HCT116 (cell line): ENCODE measurements around the gene MESP2. TPM values are rescaled to one million over a fixed set of nuclear protein-coding genes. Genes with fewer than 3 reads are reported as not detected.

Experiments
- ATAC-seq: fragments of 200-7000 bp; cut with Tn5 transposase; 2 replicates; pipeline ENCODE4 v1.9.1; 2020; ENCODE audit warnings: mild to moderate bottlenecking, moderate library complexity
- BruUV-seq: library from RNA; stranded (reverse); fragments of 400-500 nt; replicated peaks from 2 replicates; lab custom pipeline; 2021; lab: Mats Ljungman, UMichigan
- CTCF ChIA-PET: fragments of 300-600 bp; sonication (Branson Sonifier 250); formaldehyde crosslinking; loops from one replicate; lab custom pipeline; 2021; ENCODE audit warnings: antibody characterized with exemption; lab: Charles Lee
- POLR2A ChIA-PET: fragments of 300-600, 350-600 bp; sonication (Branson Sonifier 250); formaldehyde crosslinking; loops from one replicate; lab custom pipeline; 2021; ENCODE audit warnings: antibody characterized with exemption; lab: Charles Lee
- RAD21 ChIA-PET, 2 experiments: fragments of 300-600 bp; sonication (Branson Sonifier 250); formaldehyde crosslinking; loops; one replicate each; lab custom pipeline; 2023; ENCODE audit warnings: low total read pairs in 2 of 2; ENCODE audit not compliant: uncharacterized antibody in 2 of 2, unreplicated experiment in 2 of 2, low non-redundant PET in 1 of 2; lab: Charles Lee
- DNase-seq: peaks from one replicate; pipeline ENCODE4 v3.0.0-alpha.2; 2010; ENCODE audit warnings: low read depth, low spot score
- H2AFZ ChIP-seq: fragments of 200-600 bp; shearing (Covaris generic), sonication (generic); 2 replicates; pipeline ENCODE4 v1.6.1; 2017; ENCODE audit warnings: low read depth, mixed run types, mixed read lengths, antibody characterized with exemption, low read length; ENCODE audit not compliant: poor library complexity, severe bottlenecking
- H3K27ac ChIP-seq: 2 replicates; pipeline ENCODE4 v1.5.1; 2012; ENCODE audit warnings: low read depth, low read length
- H3K27me3 ChIP-seq: fragments of 200-600 bp; sonication (generic); 2 replicates; pipeline ENCODE4 v1.6.1; 2016; ENCODE audit warnings: mixed run types, low read length, mixed read lengths; ENCODE audit not compliant: insufficient read depth
- H3K36me3 ChIP-seq, 2 experiments: fragments of 200-500 bp in 1 of 2; fragments of 200-600 bp in 1 of 2; sonication (Bioruptor generic) in 1 of 2; sonication (generic) in 1 of 2; 2 replicates each; pipeline versions ENCODE4 v1.5.1 to v1.6.1; 2014 to 2016; ENCODE audit warnings: low read length in 2 of 2, inconsistent platforms in 1 of 2, mixed read lengths in 1 of 2, mixed run types in 1 of 2; ENCODE audit not compliant: insufficient read depth in 2 of 2, control insufficient read depth in 1 of 2
- H3K4me1 ChIP-seq, 2 experiments: fragments of 200-600 bp in 1 of 2; sonication (generic) in 1 of 2; 2 replicates each; pipeline versions ENCODE4 v1.5.1 to v1.6.1; 2012 to 2017; ENCODE audit warnings: low read length in 2 of 2, inconsistent platforms in 1 of 2, mild to moderate bottlenecking in 1 of 2, mixed read lengths in 1 of 2, mixed run types in 1 of 2, moderate library complexity in 1 of 2; ENCODE audit not compliant: insufficient read depth in 2 of 2, control insufficient read depth in 1 of 2
- H3K4me2 ChIP-seq: fragments of 200-600 bp; sonication (generic); 2 replicates; pipeline ENCODE4 v1.6.1; 2017; ENCODE audit warnings: mixed run types, low read length, mixed read lengths
- H3K4me3 ChIP-seq, 2 experiments: fragments of 200-600 bp in 1 of 2; sonication (generic) in 1 of 2; replicated peaks in 1 of 2; 2 replicates each; pipeline ENCODE4 v1.5.1; 2011 to 2016; ENCODE audit warnings: low read length in 2 of 2, control low read depth in 1 of 2, low read depth in 1 of 2, mild to moderate bottlenecking in 1 of 2, mixed read lengths in 1 of 2, mixed run types in 1 of 2
- H3K79me2 ChIP-seq: fragments of 200-600 bp; sonication (generic); 2 replicates; pipeline ENCODE4 v1.6.1; 2017; ENCODE audit warnings: mild to moderate bottlenecking, mixed run types, low read length, moderate library complexity, mixed read lengths; ENCODE audit not compliant: insufficient read depth
- H3K9ac ChIP-seq: fragments of 200-600 bp; sonication (generic); 2 replicates; pipeline ENCODE4 v1.6.1; 2016; ENCODE audit warnings: low read length, mixed read lengths
- H3K9me2 ChIP-seq: fragments of 200-600 bp; sonication (generic), shearing (Covaris generic); 2 replicates; pipeline ENCODE4 v1.6.1; 2017; ENCODE audit warnings: mixed run types, mild to moderate bottlenecking, moderate library complexity; ENCODE audit not compliant: insufficient read depth
- H3K9me3 ChIP-seq, 2 experiments: fragments of 200-500 bp in 1 of 2; fragments of 200-600 bp in 1 of 2; sonication (Bioruptor generic) in 1 of 2; sonication (generic) in 1 of 2; 2 replicates each; pipeline ENCODE4 v1.6.1; 2014 to 2017; ENCODE audit warnings: low read length in 2 of 2, mixed read lengths in 2 of 2, inconsistent platforms in 1 of 2, low read depth in 1 of 2, mild to moderate bottlenecking in 1 of 2, mixed run types in 1 of 2, moderate library complexity in 1 of 2; ENCODE audit not compliant: control insufficient read depth in 1 of 2, insufficient read depth in 1 of 2
- H4K20me1 ChIP-seq: fragments of 200-600 bp; sonication (generic), shearing (Covaris generic); 2 replicates; pipeline ENCODE4 v1.6.1; 2017; ENCODE audit warnings: mixed run types, mild to moderate bottlenecking, moderate library complexity; ENCODE audit not compliant: insufficient read depth
- CBX3 ChIP-seq: IDR thresholded peaks from 2 replicates; pipeline ENCODE4 v1.6.1; 2012; ENCODE audit warnings: low read depth
- CEBPB ChIP-seq: IDR thresholded peaks from 2 replicates; pipeline ENCODE4 v1.6.1; 2012; ENCODE audit warnings: low read depth
- EGR1 ChIP-seq: IDR thresholded peaks from 2 replicates; pipeline ENCODE4 v1.6.1; 2012; ENCODE audit warnings: low read depth
- ELF1 ChIP-seq: IDR thresholded peaks from 2 replicates; pipeline ENCODE4 v1.6.1; 2012; ENCODE audit warnings: low read depth, borderline replicate concordance
- EZH2phosphoT487 ChIP-seq: fragments of 200-600 bp; IDR thresholded peaks from 2 replicates; pipeline ENCODE4 v1.6.1; 2018; ENCODE audit warnings: antibody characterized with exemption, borderline replicate concordance
- JUND ChIP-seq: IDR thresholded peaks from 2 replicates; pipeline ENCODE4 v1.6.1; 2012
- MAX ChIP-seq: IDR thresholded peaks from 2 replicates; pipeline ENCODE4 v1.6.1; 2012
- POLR2AphosphoS5 ChIP-seq: IDR thresholded peaks from 2 replicates; pipeline ENCODE4 v1.6.1; 2011; ENCODE audit warnings: mild to moderate bottlenecking, low read depth, low read length, moderate library complexity
- SIN3A ChIP-seq: IDR thresholded peaks from 2 replicates; pipeline ENCODE4 v1.6.1; 2012; ENCODE audit warnings: low read depth
- TCF7L2 ChIP-seq: IDR thresholded peaks from 2 replicates; pipeline ENCODE4 v1.7.0; 2011; ENCODE audit warnings: borderline replicate concordance, inconsistent platforms; ENCODE audit not compliant: insufficient read depth, insufficient read length; ENCODE audit errors: extremely low read depth
- ZFX ChIP-seq: fragments of 450-650 bp; IDR thresholded peaks from 2 replicates; pipeline ENCODE4 v1.6.1; 2017
- intact Hi-C: fragments of 100-400 bp; cut with micrococcal nuclease; formaldehyde crosslinking; loops from 2 replicates; pipeline ENCODE4 v1.10.0; 2022
- total RNA-seq: library from RNA; stranded (reverse); gene quantifications from one replicate; pipeline ENCODE4 v1.2.1, GENCODE V29; 2021; ENCODE audit not compliant: unreplicated experiment
- TF ChIP-seq, protein P1 (sequence below), 3 experiments: fragments of 200-600 bp in 1 of 3; sonication (generic) in 1 of 3; IDR thresholded peaks in 2 of 3; conservative IDR thresholded peaks in 1 of 3; 2 replicates each; pipeline ENCODE4 v1.5.1; 2012 to 2017; ENCODE audit warnings: low read depth in 2 of 3, low read length in 2 of 3, antibody characterized with exemption in 1 of 3, borderline replicate concordance in 1 of 3, control low read depth in 1 of 3, mild to moderate bottlenecking in 1 of 3, mixed read lengths in 1 of 3, mixed run types in 1 of 3, moderate library complexity in 1 of 3; ENCODE audit not compliant: insufficient read depth in 1 of 3
- TF ChIP-seq, protein P2 (sequence below): IDR thresholded peaks from 2 replicates; pipeline ENCODE4 v1.6.1; 2011; ENCODE audit warnings: mild to moderate bottlenecking, low read length, moderate library complexity; ENCODE audit not compliant: insufficient replicate concordance; ENCODE audit errors: extremely low read depth

The MESP2 gene
- total RNA-seq, 1 experiment from 2014 or later: 0.20 TPM

DNA sequence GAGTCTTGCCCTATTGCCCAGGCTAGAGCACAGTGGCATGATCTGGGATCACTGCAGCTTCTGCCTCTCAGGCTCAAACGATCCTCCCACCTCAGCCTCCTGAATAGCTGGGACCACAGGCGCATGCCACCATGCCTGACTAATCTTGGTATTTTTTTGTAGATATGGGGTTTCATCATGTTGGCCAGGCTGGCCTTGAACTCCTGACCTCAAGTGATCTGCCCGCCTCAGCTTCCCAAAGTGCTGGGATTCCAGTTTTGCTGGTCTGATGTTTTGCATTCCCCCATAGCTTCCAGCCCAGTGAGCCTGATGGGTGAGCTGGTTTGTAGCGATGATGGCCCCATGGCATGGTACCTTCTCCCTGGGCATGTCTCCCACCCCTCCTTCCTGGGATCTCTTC lies 20.4 kb upstream of the MESP2 start:
- Histone ChIP-seq H3K4me2 (no peak overlapping the region), H3K36me3 (no peaks in the 10 kb centered on the region), H4K20me1 (no peaks in the 10 kb centered on the region), H3K4me3 (no peak overlapping the region), H3K27ac (no peak overlapping the region), H3K9me3 (no peaks in the 10 kb centered on the region), H3K9ac (no peak overlapping the region), H3K27me3 (no peaks in the 10 kb centered on the region), H2AFZ (no peak overlapping the region), H3K79me2 (no peaks in the 10 kb centered on the region), H3K9me2 (no peaks in the 10 kb centered on the region), H3K4me1 (peaks cover 2 to 12% of the 10 kb centered on the region in 2 experiments; a peak in 2 of 4 replicates)
- POLR2A ChIA-PET: no interaction called here
- ATAC-seq (no peak), DNase-seq (no peak)
- CTCF ChIA-PET: interaction anchor here (1.3 to 1.4 kb wide), 2 partner anchors 15 to 17 kb away, joined by 3 to 4 read pairs; no protein-coding TSS in a partner anchor
- intact Hi-C loops: no loop called here
- BruUV-seq: no TSS peak
- RAD21 ChIA-PET: no interaction called here
- TF ChIP-seq TCF7L2: no peak
- no peak for TF ChIP-seq EGR1
- TF ChIP-seq EZH2phosphoT487: no peak
- TF ChIP-seq CBX3: no peak
- no peak for TF ChIP-seq CEBPB
- TF ChIP-seq JUND: no peak
- TF ChIP-seq ELF1: no peak
- TF ChIP-seq POLR2AphosphoS5: no peak
- TF ChIP-seq MAX: no peak
- TF ChIP-seq ZFX: no peak
- TF ChIP-seq, protein P1, sequence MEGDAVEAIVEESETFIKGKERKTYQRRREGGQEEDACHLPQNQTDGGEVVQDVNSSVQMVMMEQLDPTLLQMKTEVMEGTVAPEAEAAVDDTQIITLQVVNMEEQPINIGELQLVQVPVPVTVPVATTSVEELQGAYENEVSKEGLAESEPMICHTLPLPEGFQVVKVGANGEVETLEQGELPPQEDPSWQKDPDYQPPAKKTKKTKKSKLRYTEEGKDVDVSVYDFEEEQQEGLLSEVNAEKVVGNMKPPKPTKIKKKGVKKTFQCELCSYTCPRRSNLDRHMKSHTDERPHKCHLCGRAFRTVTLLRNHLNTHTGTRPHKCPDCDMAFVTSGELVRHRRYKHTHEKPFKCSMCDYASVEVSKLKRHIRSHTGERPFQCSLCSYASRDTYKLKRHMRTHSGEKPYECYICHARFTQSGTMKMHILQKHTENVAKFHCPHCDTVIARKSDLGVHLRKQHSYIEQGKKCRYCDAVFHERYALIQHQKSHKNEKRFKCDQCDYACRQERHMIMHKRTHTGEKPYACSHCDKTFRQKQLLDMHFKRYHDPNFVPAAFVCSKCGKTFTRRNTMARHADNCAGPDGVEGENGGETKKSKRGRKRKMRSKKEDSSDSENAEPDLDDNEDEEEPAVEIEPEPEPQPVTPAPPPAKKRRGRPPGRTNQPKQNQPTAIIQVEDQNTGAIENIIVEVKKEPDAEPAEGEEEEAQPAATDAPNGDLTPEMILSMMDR (IDR thresholded peaks at IDR 0.05 in 2 of 3, conservative IDR thresholded peaks at IDR 0.05 in 1 of 3; ENCODE audit: borderline replicate concordance in 1 of 3, insufficient read depth in 1 of 3, low read depth in 2 of 3, low read length in 2 of 3): no peak
- TF ChIP-seq, protein P2, sequence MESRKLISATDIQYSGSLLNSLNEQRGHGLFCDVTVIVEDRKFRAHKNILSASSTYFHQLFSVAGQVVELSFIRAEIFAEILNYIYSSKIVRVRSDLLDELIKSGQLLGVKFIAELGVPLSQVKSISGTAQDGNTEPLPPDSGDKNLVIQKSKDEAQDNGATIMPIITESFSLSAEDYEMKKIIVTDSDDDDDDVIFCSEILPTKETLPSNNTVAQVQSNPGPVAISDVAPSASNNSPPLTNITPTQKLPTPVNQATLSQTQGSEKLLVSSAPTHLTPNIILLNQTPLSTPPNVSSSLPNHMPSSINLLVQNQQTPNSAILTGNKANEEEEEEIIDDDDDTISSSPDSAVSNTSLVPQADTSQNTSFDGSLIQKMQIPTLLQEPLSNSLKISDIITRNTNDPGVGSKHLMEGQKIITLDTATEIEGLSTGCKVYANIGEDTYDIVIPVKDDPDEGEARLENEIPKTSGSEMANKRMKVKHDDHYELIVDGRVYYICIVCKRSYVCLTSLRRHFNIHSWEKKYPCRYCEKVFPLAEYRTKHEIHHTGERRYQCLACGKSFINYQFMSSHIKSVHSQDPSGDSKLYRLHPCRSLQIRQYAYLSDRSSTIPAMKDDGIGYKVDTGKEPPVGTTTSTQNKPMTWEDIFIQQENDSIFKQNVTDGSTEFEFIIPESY: no peak
- TF ChIP-seq SIN3A: no peak
- TF ChIP-seq, all 23 proteins: peak for 0
